ENCODE data around the gene CLEC10A.
A peak's percentile ranks its signal among the peaks of the same experiment; 100 is the strongest.
"Not testable (repeated sequence)": the region's sequence is repeated elsewhere in the genome, so short reads cannot be mapped to it uniquely, and the experiment has no call there.

CLEC10A gene

DNA sequence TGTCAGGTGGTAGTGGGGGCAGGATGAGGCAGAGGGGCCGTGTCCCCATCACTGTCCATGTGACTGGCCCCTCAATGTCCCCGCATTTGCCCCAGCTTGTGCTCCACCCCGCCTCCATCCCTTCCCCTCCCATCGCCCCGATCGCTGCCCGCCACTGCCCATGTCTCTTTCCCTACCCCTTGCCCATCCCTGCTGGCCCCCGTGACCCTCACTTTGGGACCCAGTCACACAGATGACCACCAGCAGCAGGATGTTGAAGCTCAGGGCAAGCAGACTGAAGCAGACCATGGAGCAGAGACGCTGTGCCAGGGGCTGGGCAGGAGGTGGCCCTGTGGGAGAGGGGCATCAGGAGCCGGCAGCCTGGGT lies 28.5 kb upstream of the CLEC10A start:
- DNase-seq: no peak

DNA sequence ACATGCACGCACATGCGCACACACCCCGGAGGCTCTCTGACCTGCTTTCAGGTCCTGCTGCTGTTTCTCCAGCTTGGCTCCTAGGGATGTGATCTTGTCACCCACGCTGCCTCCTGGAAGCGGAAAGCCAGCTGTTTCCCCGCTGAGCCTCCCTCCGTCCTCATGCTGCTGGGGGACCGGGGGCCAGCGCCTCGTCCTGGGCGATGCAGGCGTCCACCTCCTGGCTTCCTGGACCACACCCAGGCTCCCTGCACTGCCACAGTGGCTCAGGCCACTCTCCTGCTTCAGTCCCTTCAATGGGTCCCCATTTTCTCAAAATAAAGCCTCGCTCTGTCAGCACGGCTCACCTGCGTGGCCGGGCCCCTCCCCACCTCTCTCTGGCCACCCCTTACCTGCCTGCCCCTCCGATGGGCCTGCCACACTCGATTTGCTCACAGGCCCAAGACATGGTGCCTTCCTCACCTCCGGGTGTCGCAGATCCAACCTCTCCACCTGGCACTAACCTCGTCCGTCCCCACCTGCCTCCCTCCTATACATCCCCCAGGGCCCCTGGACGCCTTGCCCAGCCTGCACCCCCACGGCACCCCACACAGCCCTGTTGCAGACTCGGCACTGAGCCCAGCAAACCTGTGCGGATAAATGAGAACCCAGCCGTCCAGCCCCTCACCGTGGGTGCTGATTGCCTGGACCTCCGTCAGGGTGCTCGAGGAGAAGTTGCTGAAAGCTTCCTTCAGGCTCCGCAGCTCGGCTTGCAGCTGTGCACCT lies 27.9 kb upstream of the CLEC10A start:
- no peak for DNase-seq

DNA sequence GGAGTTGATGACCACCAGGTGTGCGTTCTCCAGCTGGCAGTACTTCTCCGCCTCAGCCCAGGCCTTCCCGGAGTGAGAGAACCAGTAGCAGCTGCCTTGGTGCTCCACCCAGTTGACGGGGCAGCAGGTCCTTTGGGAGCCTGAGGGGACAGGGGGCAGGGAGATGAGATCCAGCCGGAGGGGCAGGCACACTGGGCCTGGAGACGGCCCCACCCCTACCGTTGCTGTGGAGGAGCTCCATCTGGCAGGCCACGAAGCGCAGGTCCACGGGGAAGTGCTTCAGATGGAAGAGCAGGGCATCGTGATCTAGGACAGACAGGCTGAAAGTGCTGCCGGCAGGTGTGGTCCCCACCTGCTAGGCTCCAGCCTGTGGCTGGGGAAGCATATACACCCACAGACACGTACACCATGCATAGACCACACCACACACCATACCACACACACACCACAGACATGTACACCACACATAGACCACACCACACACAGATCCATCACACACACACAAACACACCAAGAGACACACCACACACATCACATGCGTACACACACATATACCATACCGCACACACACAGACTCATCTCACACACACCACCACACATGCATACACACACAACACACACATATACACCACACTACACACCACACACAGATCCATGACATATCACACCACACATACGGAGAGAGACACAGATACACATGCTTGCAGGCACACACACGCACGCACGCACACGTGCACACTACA lies 27.1 kb upstream of the CLEC10A start:
- DNase-seq: no peak

DNA sequence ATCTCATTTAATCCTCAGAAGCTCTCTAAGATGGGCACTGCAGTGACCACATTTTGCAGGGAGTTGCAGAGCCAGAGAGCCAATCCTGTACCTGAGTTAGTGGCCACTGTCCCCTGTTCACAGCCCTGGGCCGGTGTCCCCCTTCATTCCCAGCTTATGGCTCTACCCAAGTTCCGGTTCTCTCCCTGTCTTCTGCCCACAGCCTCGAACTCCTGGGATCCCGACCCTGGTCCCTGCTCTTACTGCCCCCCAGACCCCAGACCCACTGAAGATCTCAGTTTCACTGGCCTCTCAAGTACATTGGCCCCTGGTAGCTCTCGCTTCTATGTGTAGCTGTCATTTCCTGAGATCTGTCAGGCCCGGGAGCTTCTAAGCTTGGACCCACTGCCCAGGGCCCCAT lies 22.4 kb upstream of the CLEC10A start:
- no peak for DNase-seq

DNA sequence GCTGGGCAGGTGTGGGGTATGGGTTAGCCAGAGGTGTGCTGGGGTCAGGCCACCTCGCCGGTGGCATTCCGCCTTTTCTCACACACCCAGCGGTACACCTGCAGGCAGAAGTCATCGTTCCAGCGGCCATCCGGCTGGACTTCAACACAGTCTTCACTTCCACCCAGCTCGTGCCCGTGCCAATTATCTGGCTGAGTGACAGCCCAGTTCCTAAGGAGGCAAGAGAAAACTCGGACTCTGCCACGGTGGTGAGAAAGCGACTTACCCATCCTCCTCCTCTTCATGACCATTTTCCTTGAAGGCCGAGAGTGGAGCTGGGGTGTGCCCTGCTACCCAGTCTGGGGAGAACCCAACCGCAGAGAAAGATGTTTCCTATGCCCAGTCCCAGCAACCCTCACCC lies 21.5 kb upstream of the CLEC10A start:
- DNase-seq: no peak

DNA sequence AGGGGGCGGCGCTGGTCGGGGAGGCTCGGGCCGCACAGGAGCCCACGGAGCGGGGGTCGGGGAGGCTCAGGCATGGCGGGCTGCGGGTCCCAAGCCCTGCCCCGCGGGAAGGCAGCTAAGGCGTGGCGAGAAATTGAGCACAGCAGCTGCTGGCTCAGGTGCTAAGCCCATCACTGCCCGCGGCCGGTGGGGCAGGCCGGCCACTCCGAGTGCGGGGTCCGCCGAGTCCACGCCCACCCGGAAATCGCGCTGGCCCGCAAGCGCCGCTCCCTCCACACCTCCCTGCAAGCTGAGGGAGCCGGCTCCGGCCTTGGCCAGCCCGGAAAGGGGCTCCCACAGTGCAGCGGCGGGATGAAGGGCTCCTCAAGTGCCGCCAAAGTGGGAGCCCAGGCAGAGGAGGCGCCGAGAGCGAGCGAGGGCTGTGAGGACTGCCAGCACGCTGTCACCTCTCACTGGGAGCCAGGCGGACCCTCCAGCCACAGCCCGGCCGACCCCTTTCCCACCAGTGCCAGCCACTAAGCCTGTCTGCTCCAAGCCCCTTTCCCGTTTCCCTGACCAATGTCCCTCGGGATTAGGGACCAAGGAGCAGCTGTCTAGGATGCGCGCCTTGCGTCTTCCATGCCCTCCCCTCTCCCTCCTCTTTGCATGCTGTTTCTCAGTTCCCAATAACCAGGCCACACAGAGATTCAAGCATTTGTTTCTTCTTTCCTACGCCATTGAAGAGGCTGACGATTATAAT lies 20.8 kb upstream of the CLEC10A start:
- DNase-seq: not testable (repeated sequence)

DNA sequence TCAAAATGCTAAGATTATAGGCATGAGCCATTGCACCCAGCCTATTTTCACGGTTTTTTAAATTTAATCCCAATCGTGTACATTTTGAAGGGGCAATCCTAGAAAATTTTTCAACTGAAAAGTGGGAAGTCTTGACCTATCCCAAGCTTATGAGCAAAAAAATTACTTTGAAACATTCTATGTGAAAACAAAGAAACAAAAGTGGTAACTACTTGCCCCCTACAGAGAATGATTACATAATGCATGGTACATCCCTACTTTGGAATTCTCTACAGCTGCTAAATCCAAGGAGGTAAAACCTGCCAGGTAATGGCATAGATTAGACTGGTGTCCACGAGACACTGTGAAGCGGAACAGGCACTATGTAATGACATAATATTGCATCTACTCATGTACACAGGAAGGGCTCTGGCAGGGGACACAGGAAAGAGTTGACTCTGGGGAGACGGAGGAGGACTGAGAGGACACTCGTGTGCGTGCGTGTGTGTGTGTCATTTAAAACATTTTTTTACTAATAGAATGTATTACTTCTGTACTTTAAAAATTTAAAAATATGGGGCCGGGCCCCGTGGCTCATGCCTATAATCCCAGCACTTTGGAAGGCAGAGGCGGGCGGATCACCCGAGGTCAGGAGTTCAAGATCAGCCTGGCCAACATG lies 18.9 kb upstream of the CLEC10A start:
- DNase-seq: peak in 1 of 2 donors; percentile 27

DNA sequence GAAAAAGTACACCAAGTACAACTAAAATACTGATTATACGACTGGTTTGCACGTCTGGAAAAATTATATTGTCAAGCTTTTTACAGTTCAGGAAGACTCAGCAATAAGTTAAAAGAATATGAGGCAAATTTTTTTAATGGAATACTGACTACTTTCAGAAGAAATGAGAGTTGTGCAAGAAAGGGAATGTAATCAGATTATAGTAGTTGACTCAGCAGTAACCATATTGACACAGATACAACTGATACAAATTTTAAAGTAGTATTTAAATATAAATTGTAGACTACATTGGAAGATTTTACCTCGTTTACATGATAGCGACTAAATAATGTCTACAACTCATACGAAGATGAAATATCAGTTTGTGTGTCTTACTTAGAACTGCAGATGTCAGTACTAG lies 17.9 kb upstream of the CLEC10A start:
- DNase-seq: no peak

DNA sequence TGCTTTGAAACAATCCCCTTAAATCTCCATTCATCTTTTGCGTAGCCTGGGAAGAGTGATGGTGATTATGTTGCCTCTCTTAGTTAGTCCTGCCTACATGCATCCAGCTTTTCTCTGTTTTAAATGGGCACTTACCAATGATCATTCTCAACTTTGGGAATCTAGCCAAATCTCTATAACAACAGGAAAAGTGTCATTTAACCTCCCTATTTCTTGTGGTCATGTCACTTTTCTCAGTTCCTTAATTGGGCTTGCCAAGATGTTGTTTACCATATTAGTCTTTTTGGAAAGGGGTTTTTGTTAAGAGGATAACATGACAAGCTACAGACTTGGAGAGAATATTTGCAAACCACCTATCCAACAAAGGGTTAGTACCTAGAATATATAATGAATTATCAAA lies 15.6 kb upstream of the CLEC10A start:
- no peak for DNase-seq

DNA sequence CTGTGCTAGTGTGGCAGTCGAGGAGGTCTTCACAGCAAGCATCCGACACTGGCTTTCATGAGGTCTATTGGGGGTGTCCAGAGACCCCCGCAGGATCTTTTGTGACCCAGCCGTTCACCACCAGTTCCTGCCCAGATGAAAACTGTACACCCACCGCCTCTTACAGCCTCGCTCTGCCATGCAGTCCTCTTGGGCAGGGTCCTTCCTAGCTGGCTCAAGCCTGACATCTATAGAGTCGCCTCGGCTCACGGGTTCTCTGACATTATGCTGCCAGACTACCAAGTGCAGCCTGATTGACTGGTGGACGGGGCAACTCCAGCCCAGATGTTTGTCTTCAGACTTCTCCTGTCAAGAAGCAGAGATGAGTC lies 14.6 kb upstream of the CLEC10A start:
- no peak for DNase-seq

DNA sequence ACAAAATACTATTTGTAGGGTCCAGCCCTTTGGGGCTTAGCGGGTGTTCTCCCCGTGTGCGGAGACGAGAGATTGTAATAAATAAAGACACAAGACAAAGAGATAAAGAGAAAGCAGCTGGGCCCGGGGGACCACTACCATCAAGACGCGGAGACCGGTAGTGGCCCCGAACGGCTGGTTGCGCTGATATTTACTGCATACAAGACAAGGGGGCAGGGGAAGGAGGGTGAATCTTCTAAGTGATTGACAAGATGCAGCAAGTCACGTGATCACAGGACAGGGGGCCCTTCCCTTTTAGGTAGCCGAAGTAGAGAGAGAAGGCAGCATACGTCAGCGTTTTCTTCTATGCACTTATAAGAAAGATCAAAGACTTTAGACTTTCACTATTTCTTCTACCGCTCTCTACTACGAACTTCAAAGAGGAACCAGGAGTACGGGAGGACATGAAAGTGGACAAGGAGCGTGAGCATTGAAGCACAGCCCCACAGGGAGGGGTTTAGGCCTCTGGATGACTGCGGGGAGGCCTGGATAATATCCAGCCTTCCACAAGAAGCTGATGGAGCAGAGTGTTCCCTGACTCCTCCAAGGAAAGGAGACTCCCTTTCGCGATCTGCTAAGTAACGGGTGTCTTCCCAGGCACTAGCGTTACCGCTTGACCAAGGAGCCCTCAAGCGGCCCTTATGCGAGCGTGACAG lies 11.4 kb upstream of the CLEC10A start:
- peak in 1 of 2 donors; percentile 47 for DNase-seq

DNA sequence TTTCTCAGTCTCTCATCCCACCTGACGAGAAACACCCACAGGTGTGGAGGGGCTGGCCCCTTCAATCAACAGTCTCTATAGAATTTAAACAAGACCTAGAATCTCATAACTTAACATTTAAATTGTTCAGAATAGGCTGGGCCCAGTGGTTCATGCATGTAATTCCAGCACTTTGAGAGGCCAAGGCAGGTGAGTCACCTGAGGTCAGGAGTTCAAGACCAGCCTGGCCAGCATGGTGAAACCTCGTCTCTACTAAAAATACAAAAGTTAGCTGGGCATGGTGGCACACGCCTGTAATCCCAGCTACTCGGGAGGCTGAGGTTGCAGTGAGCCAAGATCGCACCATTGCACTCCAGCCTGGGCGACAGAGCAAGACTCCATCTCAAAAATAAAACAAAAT lies 9.5 kb upstream of the CLEC10A start:
- not testable (repeated sequence) for DNase-seq

DNA sequence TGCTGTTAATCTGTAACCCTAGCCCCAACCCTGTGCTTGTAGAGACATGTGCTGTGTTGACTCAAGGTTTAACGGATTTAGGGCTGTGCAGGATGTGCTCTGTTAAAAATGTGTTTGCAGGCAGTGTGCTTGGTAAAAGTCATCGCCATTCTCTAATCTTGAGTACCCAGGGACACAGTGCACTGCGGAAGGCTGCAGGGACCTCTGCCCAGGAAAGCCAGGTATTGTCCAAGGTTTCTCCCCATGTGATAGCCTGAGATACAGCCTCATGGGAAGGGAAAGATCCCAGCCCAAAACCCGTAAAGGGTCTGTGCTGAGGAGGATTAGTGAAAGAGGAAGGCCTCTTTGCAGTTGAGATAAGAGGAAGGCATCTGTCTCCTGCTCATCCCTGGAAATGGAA lies 8.4 kb upstream of the CLEC10A start:
- DNase-seq: not testable (repeated sequence)

DNA sequence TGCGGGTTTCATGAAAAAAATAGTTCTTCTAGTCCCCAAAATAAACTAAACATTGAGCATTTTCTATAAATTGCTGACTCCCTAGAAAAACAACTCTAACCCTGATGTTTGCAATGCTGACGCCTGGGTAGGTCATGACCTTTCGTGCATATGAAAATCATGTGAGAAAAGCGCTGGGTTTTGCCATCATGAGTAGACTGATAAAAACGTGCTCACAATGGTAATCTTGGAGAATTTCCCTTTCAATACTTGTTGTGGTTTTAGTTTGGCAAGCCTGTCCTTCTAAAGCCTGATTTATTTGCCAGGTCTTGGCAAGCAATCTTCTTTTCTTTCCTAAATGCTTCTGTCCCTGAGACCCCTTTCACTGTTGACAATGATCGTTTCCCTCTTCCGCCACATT lies 4.0 kb upstream of the CLEC10A start:
- no peak for DNase-seq

DNA sequence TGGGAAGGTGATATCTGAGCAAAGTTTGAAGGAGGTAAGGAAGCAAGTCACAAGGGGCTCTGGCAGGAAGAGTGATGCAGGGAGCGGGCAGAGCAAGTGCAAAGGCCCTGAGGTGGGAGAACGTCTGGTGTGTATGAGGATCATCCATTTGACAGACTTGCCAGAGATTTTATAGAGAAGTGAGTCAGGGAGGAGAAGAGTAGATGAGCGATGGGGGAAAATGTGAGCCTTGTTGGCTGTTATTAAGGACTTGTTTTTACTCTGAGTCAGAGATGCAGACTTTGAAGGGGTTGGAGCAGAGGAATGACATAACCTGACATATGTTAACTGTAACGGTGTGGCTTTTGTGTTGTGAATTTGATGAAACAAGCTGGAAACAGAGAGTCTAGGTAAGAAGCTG lies 3.5 kb upstream of the CLEC10A start:
- no peak for DNase-seq

DNA sequence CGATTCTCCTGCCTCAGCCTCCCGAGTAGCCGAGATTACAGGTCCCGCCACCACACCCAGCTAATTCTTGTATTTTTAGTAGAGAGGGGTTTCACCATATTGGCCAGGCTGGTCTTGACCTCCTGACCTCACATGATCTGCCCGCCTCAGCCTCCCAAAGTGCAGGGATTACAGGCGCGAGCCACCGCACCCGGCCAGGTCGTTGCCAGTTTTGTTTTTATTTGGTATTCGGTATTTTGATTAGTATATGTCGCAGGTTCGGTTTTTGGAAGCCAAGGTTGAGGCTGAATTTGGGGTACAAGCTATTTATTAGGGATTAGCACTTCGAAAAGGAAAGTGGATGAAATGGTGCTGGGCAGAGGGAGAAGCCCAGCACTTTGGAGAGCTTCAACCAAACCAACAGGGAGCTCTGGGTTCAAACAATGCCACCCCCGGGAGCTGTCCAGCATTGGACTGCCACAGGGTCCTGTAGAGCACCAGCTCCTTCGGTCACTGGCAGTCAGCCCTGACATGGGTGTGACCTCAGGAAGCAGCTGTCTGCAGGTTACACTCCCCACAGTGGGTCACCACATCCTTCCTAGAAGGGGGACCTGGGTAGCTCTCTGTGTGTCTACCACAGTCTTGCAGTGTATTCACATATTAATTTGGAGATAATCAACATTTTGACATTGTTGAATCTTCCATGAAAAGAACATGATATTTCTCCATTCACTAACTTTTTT lies 1.5 kb upstream of the CLEC10A start:
- DNase-seq: peak; percentile 49 to 54

DNA sequence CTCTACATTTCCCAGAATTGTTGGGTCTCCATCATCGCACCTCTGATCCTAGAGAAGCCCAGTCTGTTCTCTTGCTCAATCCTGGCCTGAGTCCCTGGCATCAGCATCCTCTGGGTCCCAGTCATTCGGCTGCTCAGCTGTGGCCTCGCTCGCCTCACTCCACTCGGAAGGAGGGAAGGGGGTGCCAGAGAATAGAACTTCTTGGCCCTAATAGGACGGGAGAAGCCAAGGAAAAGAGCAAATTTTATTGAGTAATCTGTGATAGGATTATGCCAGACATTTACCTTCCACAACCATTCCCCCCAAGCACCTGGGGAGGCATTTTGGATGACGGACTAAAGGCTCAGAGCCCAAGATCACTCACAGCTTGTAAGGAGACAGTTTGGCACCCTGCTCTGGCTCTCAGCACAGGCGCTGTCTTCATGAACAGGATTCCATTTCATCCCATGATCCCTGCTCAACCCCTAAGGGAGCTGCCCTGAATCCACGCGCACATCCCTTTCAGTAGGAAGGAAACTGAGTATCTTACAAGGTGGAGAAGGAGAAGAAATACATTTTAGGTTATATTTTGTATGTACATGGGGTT lies 498 bp upstream of the CLEC10A start:
- no peak for DNase-seq

DNA sequence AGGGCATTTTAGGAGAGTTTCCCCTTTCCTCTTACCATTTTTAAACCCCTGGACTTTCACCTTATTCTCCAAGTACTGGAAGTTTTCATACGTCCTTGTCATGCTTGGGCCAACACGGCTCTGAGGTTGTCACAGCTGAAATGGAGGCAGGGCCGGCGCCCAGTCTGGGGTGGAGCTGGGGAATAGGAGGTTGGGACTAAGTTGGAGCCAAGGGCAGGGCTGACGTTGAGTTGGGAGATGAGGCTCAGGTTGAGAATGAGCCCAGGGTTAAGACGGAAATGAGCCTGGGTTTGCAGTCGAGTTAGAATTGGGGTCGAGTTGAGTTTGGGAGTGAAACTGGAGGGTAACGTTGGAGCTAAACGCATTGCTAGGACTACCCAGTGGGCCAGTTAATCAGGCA lies 1.3 kb downstream of the CLEC10A start:
- DNase-seq: no peak

DNA sequence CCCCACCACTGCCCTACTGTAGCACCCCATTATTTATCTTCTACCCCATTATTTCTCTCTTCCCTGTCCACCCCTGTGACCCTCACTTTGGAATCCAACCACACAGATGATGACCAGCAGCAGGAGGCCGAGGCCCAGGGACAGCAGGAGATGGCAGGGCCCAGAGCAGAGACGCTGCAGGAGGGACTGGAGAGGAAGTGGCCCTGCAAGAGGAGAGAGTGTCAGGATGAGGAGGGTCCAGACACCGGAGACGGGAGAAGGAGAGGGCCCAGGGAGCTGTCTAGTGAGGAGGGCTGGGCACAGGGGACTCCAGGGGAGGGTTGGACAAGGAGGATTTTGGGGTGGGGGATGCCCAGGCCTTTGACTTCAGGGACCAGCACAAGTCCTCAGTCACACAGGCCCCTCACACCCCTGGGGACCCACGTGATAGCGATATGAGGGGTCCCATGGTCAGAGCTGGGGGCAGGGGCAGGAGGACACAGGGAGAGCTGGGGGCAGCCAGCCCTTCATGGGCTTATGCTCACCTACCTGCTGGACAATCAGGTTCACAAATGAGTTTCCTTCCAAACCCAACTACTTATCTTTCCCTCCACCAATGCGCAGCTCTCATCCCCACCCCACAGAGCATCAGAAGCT lies 2.0 kb downstream of the CLEC10A start:
- no peak for DNase-seq

DNA sequence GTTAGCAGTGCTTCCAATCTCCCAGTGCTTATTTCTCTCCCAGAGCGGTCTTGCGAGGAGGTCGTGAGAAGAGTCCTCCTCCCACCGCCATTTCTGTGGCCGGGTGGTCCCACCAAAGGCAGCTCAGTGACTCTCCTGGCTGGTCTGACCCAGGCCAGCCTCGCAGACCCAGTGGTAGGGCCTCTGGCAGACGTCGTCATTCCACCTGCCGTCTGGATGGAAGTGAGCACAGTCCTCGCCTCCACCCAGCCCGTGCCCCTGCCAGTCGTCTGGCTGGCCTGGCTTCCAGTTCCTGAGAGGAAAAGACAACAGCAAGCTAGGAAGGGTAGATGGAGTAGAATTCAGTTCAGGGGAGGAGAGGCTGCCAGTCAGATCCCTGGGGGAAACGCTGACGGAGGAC lies 5.1 kb downstream of the CLEC10A start:
- no peak for DNase-seq

DNA sequence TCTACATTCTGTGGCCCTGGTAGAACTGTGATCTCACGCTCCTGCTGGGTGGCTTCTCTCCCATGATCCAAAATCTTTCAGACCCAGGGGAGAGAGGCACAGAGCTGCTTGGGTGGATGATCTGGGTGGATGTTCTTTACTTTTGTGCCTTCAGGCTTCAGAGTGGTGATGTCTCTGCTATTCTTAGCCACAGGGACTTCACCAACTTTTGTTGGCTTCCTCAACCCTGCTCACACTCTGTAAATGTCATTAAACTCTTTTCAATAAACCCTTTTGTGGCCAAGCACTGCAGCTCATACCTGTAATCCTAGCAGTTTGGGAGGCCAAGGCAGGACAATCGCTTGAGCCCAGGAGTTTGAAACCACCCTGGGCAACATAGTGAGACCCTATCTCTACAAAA lies 7.6 kb downstream of the CLEC10A start:
- DNase-seq: no peak

All from CD4-positive, alpha-beta T cell treated with Interleukin-1 beta for 1 hour (primary cell).